ENCODE results near the gene AGT.
"Not testable (repeated sequence)": the region's sequence is repeated elsewhere in the genome, so short reads cannot be mapped to it uniquely, and the experiment has no call there.

Gene AGT

GRCh38 chr1:230743899-230744298 lies 30.0 kb upstream of the AGT start:
- DNase-seq (ENCODE audit: low spot score): no peak

GRCh38 chr1:230739564-230740290 lies 25.8 kb upstream of the AGT start:
- no peak for DNase-seq (ENCODE audit: low spot score)

- DNase-seq (ENCODE audit: low spot score): no peak
Measured at GRCh38 chr1:230737622-230738262, 23.8 kb upstream of the AGT start.

- peak; percentile 15 for DNase-seq (ENCODE audit: low spot score)
Measured at GRCh38 chr1:230735447-230735846, 21.5 kb upstream of the AGT start.

- DNase-seq (ENCODE audit: low spot score): no peak
Measured at GRCh38 chr1:230730977-230731376, 17.1 kb upstream of the AGT start.

- no peak for DNase-seq (ENCODE audit: low spot score)
Measured at GRCh38 chr1:230728710-230729392, 14.9 kb upstream of the AGT start.

GRCh38 chr1:230725256-230726012 lies 11.5 kb upstream of the AGT start:
- DNase-seq (ENCODE audit: low spot score): no peak

- not testable (repeated sequence) for DNase-seq (ENCODE audit: low spot score)
Measured at GRCh38 chr1:230721849-230722522, 8.1 kb upstream of the AGT start.

GRCh38 chr1:230717251-230717650 lies 3.3 kb upstream of the AGT start:
- no peak for DNase-seq (ENCODE audit: low spot score)

GRCh38 chr1:230716453-230716852 lies 2.5 kb upstream of the AGT start:
- DNase-seq (ENCODE audit: low spot score): not testable (repeated sequence)

- no peak for DNase-seq (ENCODE audit: low spot score)
Measured at GRCh38 chr1:230715510-230715909, 1.6 kb upstream of the AGT start.

- no peak for DNase-seq (ENCODE audit: low spot score)
Measured at GRCh38 chr1:230713547-230713914, 391 bp downstream of the AGT start.

GRCh38 chr1:230713138-230713537 lies 784 bp downstream of the AGT start:
- DNase-seq (ENCODE audit: low spot score): no peak

- DNase-seq (ENCODE audit: low spot score): no peak
Measured at GRCh38 chr1:230712470-230712942, 1.4 kb downstream of the AGT start.

GRCh38 chr1:230711245-230711644 lies 2.7 kb downstream of the AGT start:
- DNase-seq (ENCODE audit: low spot score): no peak

GRCh38 chr1:230710543-230710904 lies 3.4 kb downstream of the AGT start:
- no peak for DNase-seq (ENCODE audit: low spot score)

- DNase-seq (ENCODE audit: low spot score): no peak
Measured at GRCh38 chr1:230709619-230710542, 4.0 kb downstream of the AGT start.

GRCh38 chr1:230708631-230709580 lies 5.0 kb downstream of the AGT start:
- peak; percentile 50 for DNase-seq (ENCODE audit: low spot score)
